ENCODE data around the gene PWWP2A. TPM values are rescaled to one million over a fixed set of nuclear protein-coding genes. Genes with fewer than 3 reads are reported as not detected.

The PWWP2A gene
- total and polyA plus RNA-seq, 2 of the 8 experiments (the other 6 are each of a cell fraction or from before 2014, with no cell fraction given) = 18.5 to 63.0 TPM

- Histone ChIP-seq H4K20me1 (replicated peaks in 1 of 2; ENCODE audit: control insufficient read depth in 1 of 2, insufficient read depth in 2 of 2, low read length in 2 of 2) (no peaks in the 10 kb centered on the region), H3K27ac (ENCODE audit: low read depth, low read length) (no peak overlapping the region), H3K36me3 (ENCODE audit: control insufficient read depth in 2 of 4, insufficient read depth in 4 of 4, low read length in 3 of 4) (no peaks in the 10 kb centered on the region), H3K27me3 (replicated peaks in 1 of 4; ENCODE audit: control insufficient read depth in 3 of 4, extremely low read depth in 1 of 4, insufficient read depth in 3 of 4, low read length in 3 of 4) (no peaks in the 10 kb centered on the region; a peak in 1 of 7 replicates), H2AFZ (ENCODE audit: low read length) (no peak overlapping the region), H3K14ac (ENCODE audit: insufficient read length) (no peak overlapping the region), H4K91ac (replicated peaks; ENCODE audit: insufficient read length, low read length) (no peak overlapping the region), H3K23me2 (ENCODE audit: low read depth, low read length) (no peaks in the 10 kb centered on the region), H2BK5ac (ENCODE audit: low read depth, low read length) (no peak overlapping the region), H3K18ac (ENCODE audit: extremely low read depth, low read length) (no peak overlapping the region), H2BK20ac (ENCODE audit: low read length) (no peak overlapping the region), H2BK12ac (ENCODE audit: low read depth, low read length) (no peak overlapping the region), H2BK120ac (replicated peaks; ENCODE audit: low read depth, low read length) (no peak overlapping the region), H2AK5ac (ENCODE audit: low read depth, low read length) (no peak overlapping the region), H4K5ac (ENCODE audit: insufficient read length, low read depth, low read length) (no peak overlapping the region), H3K9ac (replicated peaks in 1 of 4; ENCODE audit: extremely low read depth in 1 of 4, low read depth in 3 of 4, low read length in 3 of 4) (no peak overlapping the region), H3K4me2 (ENCODE audit: insufficient read depth in 1 of 2, low read depth in 2 of 2, low read length in 2 of 2) (no peak overlapping the region), H3K4ac (replicated peaks; ENCODE audit: insufficient read length, low read depth, low read length) (no peak overlapping the region), H3K79me2 (ENCODE audit: control insufficient read depth in 1 of 2, insufficient read depth in 2 of 2, low read length in 2 of 2) (no peaks in the 10 kb centered on the region), H2BK15ac (ENCODE audit: low read length) (no peak overlapping the region), H3K79me1 (ENCODE audit: low read depth, low read length) (no peaks in the 10 kb centered on the region; the same call in 1 of the 2 replicates), H4K8ac (ENCODE audit: extremely low read depth, insufficient read depth, low read length) (no peak overlapping the region), H3K56ac (replicated peaks; ENCODE audit: insufficient read length, low read depth, low read length) (no peak overlapping the region), H3K4me3 (ENCODE audit: extremely low read depth in 1 of 4, insufficient read depth in 2 of 4, low read depth in 3 of 4, low read length in 4 of 4) (no peak overlapping the region), H3K23ac (ENCODE audit: insufficient read length) (no peak overlapping the region), H3K4me1 (replicated peaks in 1 of 4; ENCODE audit: control insufficient read depth in 3 of 4, insufficient read depth in 4 of 4, low read length in 3 of 4) (no peaks in the 10 kb centered on the region; a peak in 1 of 7 replicates), H3K9me3 (ENCODE audit: insufficient read depth in 2 of 2, low read depth in 1 of 2, low read length in 1 of 2) (no peaks in the 10 kb centered on the region)
- 91% methylated on average over 6 of the region's 6 CpGs; no CpG with 5 or more reads in 1 of the 2 experiments for WGBS, 2 experiments (ENCODE audit: extremely low coverage in 1 of 2, insufficient coverage in 1 of 2, insufficient read length in 1 of 2, insufficient replicate concordance in 2 of 2, low coverage in 1 of 2, low lambda C conversion rate in 2 of 2, missing lambda C conversion rate in 1 of 2)
- no peak for DNase-seq (ENCODE audit: low read depth in 1 of 2, low spot score in 2 of 2)
- CTCF ChIA-PET (ENCODE audit: partially characterized antibody) = no interaction called here
- POLR2A ChIA-PET (ENCODE audit: partially characterized antibody) = no interaction called here
- FAIRE-seq = no peak
- TF ChIP-seq CREB1 (IDR thresholded peaks at IDR 0.05) (no peak), CEBPB (IDR thresholded peaks at IDR 0.05; ENCODE audit: low read depth, low read length) (no peak), KDM1A (IDR thresholded peaks at IDR 0.05; ENCODE audit: borderline replicate concordance, low read length) (no peak), GABPA (IDR thresholded peaks at IDR 0.05; ENCODE audit: borderline replicate concordance, insufficient read depth, low read length) (no peak), CTBP2 (IDR thresholded peaks at IDR 0.05; ENCODE audit: borderline replicate concordance, insufficient read depth, insufficient read length, low read length) (no peak), SP4 (IDR thresholded peaks at IDR 0.05; ENCODE audit: low read length) (no peak), CHD1 (IDR thresholded peaks at IDR 0.05; ENCODE audit: low read depth, low read length) (no peak), TBP (IDR thresholded peaks at IDR 0.05; ENCODE audit: low read depth, low read length) (no peak)
- TF ChIP-seq, protein P1, sequence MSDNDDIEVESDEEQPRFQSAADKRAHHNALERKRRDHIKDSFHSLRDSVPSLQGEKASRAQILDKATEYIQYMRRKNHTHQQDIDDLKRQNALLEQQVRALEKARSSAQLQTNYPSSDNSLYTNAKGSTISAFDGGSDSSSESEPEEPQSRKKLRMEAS (IDR thresholded peaks at IDR 0.05) = no peak
- TF ChIP-seq, protein P2, sequence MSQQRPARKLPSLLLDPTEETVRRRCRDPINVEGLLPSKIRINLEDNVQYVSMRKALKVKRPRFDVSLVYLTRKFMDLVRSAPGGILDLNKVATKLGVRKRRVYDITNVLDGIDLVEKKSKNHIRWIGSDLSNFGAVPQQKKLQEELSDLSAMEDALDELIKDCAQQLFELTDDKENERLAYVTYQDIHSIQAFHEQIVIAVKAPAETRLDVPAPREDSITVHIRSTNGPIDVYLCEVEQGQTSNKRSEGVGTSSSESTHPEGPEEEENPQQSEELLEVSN (IDR thresholded peaks at IDR 0.05) = no peak
These were observed 33.7 kb upstream of the PWWP2A start for GRCh38 chr5:160152901-160153300.
